HepG2 (cell line): ENCODE results near the gene STIM1. TPM values are rescaled to one million over a fixed set of nuclear protein-coding genes. Genes with fewer than 3 reads are reported as not detected.

Experiments used
- ATAD3A ChIP-seq: sonication (generic); formaldehyde crosslinking; IDR thresholded peaks from 2 replicates; pipeline ENCODE4 v1.4.0; 2020; ENCODE audit warnings: missing genetic modification reagents
- CENPT ChIP-seq: sonication (generic); formaldehyde crosslinking; IDR thresholded peaks from 2 replicates; pipeline ENCODE4 v1.8.0; 2022; ENCODE audit warnings: low read depth, mild to moderate bottlenecking, moderate library complexity, missing genetic modification reagents
- DMAP1 ChIP-seq: IDR thresholded peaks from 2 replicates; pipeline ENCODE4 v1.6.1; 2016
- FLYWCH1 ChIP-seq: sonication (generic); formaldehyde crosslinking; IDR thresholded peaks from 2 replicates; pipeline ENCODE4 v1.8.1; 2023; ENCODE audit warnings: mild to moderate bottlenecking, missing genetic modification reagents
- FOXJ3 ChIP-seq: sonication (generic); formaldehyde crosslinking; IDR thresholded peaks from 2 replicates; pipeline ENCODE4 v1.4.0; 2020; ENCODE audit warnings: missing genetic modification reagents, mild to moderate bottlenecking, borderline replicate concordance
- GZF1 ChIP-seq: sonication (generic); formaldehyde crosslinking; IDR thresholded peaks from 2 replicates; pipeline ENCODE4 v1.5.1; 2020; ENCODE audit warnings: mild to moderate bottlenecking, missing genetic modification reagents
- MIXL1 ChIP-seq: IDR thresholded peaks from 2 replicates; pipeline ENCODE4 v1.6.1; 2016
- NFIB ChIP-seq: sonication (generic); formaldehyde crosslinking; IDR thresholded peaks from 2 replicates; pipeline ENCODE4 v1.9.0; 2021; ENCODE audit warnings: missing genetic modification reagents, mild to moderate bottlenecking, borderline replicate concordance
- PAF1 ChIP-seq: IDR thresholded peaks from 2 replicates; pipeline ENCODE4 v1.6.1; 2016; ENCODE audit warnings: missing genetic modification reagents, missing compliant biosample characterization
- RNF2 ChIP-seq: fragments of 450-650 bp; conservative IDR thresholded peaks from 2 replicates; pipeline ENCODE4 v1.6.1; 2016; ENCODE audit warnings: low read depth
- SIN3B ChIP-seq: fragments of 150-350 bp; IDR thresholded peaks from 2 replicates; pipeline ENCODE4 v1.6.1; 2014; ENCODE audit warnings: low read length
- TGIF2 ChIP-seq: IDR thresholded peaks from 2 replicates; pipeline ENCODE4 v1.6.1; 2016; ENCODE audit warnings: control low read depth, missing compliant biosample characterization
- ZNF20 ChIP-seq: sonication (generic); formaldehyde crosslinking; IDR thresholded peaks from 2 replicates; pipeline ENCODE4 v1.4.0; 2020; ENCODE audit warnings: mild to moderate bottlenecking, moderate library complexity, missing genetic modification reagents
- ZNF333 ChIP-seq: sonication (generic); formaldehyde crosslinking; IDR thresholded peaks from 2 replicates; pipeline ENCODE4 v1.4.0; 2020; ENCODE audit warnings: mild to moderate bottlenecking, missing genetic modification reagents, borderline replicate concordance
- ZNF557 ChIP-seq: sonication (generic); formaldehyde crosslinking; IDR thresholded peaks from 2 replicates; pipeline ENCODE4 v1.4.0; 2020; ENCODE audit warnings: missing genetic modification reagents
- polyA plus RNA-seq, 8 experiments: library from polyadenylated mRNA; depleted of rRNA in 3 of 8; stranded (reverse) in 7 of 8; unstranded in 1 of 8; fragments of >200 nt; fragmentation: Illumina TruSeq in 4 of 8; extraction: Trizol in 4 of 8; gene quantifications; 2 replicates each; pipeline versions ENCODE4 v1.2.1 to v1.2.3, GENCODE V29; 2011 to 2016; ENCODE audit warnings: low read depth in 4 of 8, missing spikeins in 1 of 8, mixed read lengths in 1 of 8; ENCODE audit not compliant: insufficient read depth in 1 of 8
- total RNA-seq, 5 experiments: library from RNA; depleted of rRNA; stranded (reverse); fragments of >200 nt; fragmentation: Illumina TruSeq; extraction: Trizol; gene quantifications; 2 replicates each; pipeline ENCODE4 v1.2.3, GENCODE V29; 2016; ENCODE audit warnings: low read depth in 1 of 5
- TF ChIP-seq, protein P1 (sequence below): sonication (generic); formaldehyde crosslinking; IDR thresholded peaks from 2 replicates; pipeline ENCODE4 v1.5.1; 2020; ENCODE audit warnings: mild to moderate bottlenecking, missing genetic modification reagents, moderate library complexity
- TF ChIP-seq, protein P2 (sequence below): sonication (generic); formaldehyde crosslinking; IDR thresholded peaks from 2 replicates; pipeline ENCODE4 v1.4.0; 2020; ENCODE audit warnings: missing genetic modification reagents
- TF ChIP-seq, protein P3 (sequence below): sonication (generic); formaldehyde crosslinking; IDR thresholded peaks from 2 replicates; pipeline ENCODE4 v1.5.0; 2020; ENCODE audit warnings: missing genetic modification reagents
- TF ChIP-seq, protein P4 (sequence below): sonication (generic); formaldehyde crosslinking; IDR thresholded peaks from 2 replicates; pipeline ENCODE4 v1.5.0; 2020; ENCODE audit warnings: mild to moderate bottlenecking, missing genetic modification reagents
- TF ChIP-seq, protein P5 (sequence below): sonication (generic); formaldehyde crosslinking; IDR thresholded peaks from 2 replicates; pipeline ENCODE4 v1.4.0; 2020; ENCODE audit warnings: mild to moderate bottlenecking, missing genetic modification reagents

STIM1 gene
- total and polyA plus RNA-seq, 2 of the 13 experiments (the other 11 are each of a cell fraction or from before 2014, with no cell fraction given): 19.2 to 28.5 TPM

DNA sequence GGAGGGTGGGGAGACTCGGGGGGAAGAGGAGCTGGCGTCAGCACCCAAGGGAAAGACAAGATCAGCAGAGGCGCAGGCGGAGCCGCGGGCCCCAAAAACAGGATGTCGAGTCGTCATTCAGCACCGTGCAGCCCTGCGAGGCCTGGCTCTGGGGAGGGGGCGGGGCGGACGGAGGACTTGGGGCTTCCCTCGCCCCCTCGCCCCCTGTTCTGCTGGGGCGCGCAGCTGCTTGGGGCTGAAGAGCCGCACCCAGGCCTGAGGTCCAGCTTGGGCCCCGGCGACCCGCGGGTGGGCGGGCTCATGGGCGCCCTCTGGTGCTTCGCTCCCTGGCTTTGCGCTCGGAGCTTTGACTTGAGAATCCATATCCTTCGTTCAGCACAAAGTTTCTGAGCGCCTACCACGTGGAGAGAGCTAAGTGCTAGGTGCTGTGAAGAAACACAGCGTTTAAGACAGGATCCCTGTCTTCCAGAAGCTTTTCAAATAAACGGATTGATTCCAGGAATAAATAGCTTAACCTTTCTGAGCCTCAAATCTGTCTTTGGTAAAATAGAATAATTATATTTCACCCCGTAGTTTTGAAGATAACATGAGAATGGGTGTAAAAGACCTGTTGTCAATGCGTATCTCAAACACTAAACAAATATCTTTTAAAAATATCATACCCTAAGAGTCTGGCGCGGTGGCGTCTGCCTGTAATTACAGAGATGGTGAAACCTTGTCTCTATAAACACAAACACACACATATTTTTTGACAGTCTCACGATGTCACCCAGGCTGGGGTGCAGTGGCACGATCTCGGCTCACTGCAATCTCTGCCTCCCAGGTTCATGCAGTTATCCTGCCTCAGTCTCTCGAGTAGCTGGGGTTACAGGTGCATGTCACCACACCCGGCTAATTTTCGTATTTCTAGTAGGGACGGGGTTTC, 13.8 kb upstream of the STIM1 start (continued):
- TF ChIP-seq, protein P1, sequence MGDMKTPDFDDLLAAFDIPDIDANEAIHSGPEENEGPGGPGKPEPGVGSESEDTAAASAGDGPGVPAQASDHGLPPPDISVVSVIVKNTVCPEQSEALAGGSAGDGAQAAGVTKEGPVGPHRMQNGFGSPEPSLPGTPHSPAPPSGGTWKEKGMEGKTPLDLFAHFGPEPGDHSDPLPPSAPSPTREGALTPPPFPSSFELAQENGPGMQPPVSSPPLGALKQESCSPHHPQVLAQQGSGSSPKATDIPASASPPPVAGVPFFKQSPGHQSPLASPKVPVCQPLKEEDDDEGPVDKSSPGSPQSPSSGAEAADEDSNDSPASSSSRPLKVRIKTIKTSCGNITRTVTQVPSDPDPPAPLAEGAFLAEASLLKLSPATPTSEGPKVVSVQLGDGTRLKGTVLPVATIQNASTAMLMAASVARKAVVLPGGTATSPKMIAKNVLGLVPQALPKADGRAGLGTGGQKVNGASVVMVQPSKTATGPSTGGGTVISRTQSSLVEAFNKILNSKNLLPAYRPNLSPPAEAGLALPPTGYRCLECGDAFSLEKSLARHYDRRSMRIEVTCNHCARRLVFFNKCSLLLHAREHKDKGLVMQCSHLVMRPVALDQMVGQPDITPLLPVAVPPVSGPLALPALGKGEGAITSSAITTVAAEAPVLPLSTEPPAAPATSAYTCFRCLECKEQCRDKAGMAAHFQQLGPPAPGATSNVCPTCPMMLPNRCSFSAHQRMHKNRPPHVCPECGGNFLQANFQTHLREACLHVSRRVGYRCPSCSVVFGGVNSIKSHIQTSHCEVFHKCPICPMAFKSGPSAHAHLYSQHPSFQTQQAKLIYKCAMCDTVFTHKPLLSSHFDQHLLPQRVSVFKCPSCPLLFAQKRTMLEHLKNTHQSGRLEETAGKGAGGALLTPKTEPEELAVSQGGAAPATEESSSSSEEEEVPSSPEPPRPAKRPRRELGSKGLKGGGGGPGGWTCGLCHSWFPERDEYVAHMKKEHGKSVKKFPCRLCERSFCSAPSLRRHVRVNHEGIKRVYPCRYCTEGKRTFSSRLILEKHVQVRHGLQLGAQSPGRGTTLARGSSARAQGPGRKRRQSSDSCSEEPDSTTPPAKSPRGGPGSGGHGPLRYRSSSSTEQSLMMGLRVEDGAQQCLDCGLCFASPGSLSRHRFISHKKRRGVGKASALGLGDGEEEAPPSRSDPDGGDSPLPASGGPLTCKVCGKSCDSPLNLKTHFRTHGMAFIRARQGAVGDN (CRISPR knock-in tag): peak; percentile 94
- TF ChIP-seq ATAD3A (no peak), ZNF20 (no peak), TGIF2 (peak; percentile 43; the same call in 1 of the 2 replicates), RNF2 (no peak), SIN3B (no peak), GZF1 (CRISPR knock-in tag) (no peak), ZNF333 (CRISPR knock-in tag) (no peak), CENPT (CRISPR knock-in tag) (no peak), ZNF557 (0 out of 2 replicates have a peak, but pooled peaks have one; percentile 71), FLYWCH1 (CRISPR knock-in tag) (no peak), NFIB (CRISPR knock-in tag) (no peak), DMAP1 (peak; percentile 72), PAF1 (CRISPR knock-in tag) (no peak), MIXL1 (CRISPR knock-in tag) (no peak), FOXJ3 (CRISPR knock-in tag) (no peak)
- TF ChIP-seq, protein P2, sequence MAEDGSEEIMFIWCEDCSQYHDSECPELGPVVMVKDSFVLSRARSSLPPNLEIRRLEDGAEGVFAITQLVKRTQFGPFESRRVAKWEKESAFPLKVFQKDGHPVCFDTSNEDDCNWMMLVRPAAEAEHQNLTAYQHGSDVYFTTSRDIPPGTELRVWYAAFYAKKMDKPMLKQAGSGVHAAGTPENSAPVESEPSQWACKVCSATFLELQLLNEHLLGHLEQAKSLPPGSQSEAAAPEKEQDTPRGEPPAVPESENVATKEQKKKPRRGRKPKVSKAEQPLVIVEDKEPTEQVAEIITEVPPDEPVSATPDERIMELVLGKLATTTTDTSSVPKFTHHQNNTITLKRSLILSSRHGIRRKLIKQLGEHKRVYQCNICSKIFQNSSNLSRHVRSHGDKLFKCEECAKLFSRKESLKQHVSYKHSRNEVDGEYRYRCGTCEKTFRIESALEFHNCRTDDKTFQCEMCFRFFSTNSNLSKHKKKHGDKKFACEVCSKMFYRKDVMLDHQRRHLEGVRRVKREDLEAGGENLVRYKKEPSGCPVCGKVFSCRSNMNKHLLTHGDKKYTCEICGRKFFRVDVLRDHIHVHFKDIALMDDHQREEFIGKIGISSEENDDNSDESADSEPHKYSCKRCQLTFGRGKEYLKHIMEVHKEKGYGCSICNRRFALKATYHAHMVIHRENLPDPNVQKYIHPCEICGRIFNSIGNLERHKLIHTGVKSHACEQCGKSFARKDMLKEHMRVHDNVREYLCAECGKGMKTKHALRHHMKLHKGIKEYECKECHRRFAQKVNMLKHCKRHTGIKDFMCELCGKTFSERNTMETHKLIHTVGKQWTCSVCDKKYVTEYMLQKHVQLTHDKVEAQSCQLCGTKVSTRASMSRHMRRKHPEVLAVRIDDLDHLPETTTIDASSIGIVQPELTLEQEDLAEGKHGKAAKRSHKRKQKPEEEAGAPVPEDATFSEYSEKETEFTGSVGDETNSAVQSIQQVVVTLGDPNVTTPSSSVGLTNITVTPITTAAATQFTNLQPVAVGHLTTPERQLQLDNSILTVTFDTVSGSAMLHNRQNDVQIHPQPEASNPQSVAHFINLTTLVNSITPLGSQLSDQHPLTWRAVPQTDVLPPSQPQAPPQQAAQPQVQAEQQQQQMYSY (CRISPR knock-in tag): no peak
- TF ChIP-seq, protein P3, sequence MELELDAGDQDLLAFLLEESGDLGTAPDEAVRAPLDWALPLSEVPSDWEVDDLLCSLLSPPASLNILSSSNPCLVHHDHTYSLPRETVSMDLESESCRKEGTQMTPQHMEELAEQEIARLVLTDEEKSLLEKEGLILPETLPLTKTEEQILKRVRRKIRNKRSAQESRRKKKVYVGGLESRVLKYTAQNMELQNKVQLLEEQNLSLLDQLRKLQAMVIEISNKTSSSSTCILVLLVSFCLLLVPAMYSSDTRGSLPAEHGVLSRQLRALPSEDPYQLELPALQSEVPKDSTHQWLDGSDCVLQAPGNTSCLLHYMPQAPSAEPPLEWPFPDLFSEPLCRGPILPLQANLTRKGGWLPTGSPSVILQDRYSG: no peak
- TF ChIP-seq, protein P4, sequence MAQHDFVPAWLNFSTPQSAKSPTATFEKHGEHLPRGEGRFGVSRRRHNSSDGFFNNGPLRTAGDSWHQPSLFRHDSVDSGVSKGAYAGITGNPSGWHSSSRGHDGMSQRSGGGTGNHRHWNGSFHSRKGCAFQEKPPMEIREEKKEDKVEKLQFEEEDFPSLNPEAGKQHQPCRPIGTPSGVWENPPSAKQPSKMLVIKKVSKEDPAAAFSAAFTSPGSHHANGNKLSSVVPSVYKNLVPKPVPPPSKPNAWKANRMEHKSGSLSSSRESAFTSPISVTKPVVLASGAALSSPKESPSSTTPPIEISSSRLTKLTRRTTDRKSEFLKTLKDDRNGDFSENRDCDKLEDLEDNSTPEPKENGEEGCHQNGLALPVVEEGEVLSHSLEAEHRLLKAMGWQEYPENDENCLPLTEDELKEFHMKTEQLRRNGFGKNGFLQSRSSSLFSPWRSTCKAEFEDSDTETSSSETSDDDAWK (CRISPR knock-in tag): no peak
- TF ChIP-seq, protein P5, sequence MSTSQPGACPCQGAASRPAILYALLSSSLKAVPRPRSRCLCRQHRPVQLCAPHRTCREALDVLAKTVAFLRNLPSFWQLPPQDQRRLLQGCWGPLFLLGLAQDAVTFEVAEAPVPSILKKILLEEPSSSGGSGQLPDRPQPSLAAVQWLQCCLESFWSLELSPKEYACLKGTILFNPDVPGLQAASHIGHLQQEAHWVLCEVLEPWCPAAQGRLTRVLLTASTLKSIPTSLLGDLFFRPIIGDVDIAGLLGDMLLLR (CRISPR knock-in tag): no peak; the same call in 1 of the 2 replicates
